Measurements from ENCODE around the gene CEP78. TPM values are rescaled to one million over a fixed set of nuclear protein-coding genes. Genes with fewer than 3 reads are reported as not detected.
A peak's percentile ranks its signal among the peaks of the same experiment; 100 is the strongest.
"Not testable (repeated sequence)": the region's sequence is repeated elsewhere in the genome, so short reads cannot be mapped to it uniquely, and the experiment has no call there.

The CEP78 gene
- 10 to 100 TPM; 42.3 to 43.6 TPM for total RNA-seq

GRCh38 chr9:78235762-78236550 lies at the start of gene CEP78:
TSS of gene CEP78 (plus strand) at chr9:78236075. CDS start at chr9:78236351, 276 bp downstream.
- peak; percentile 98 for ATAC-seq (replicated peaks in 1 of 2)
- H3K4me1 Mint-ChIP-seq (ENCODE audit: low read depth): peaks cover 33% of the 10 kb centered on the region
- peak within 1 kb of the TSS; percentile 89 for H3K27ac Mint-ChIP-seq
- no peaks in the 10 kb centered on the region for H3K9me3 Mint-ChIP-seq
- peaks cover 6 to 10% of the 10 kb centered on the region in 2 donors for H3K36me3 Mint-ChIP-seq (ENCODE audit: insufficient read depth in 2 of 2)
- no peaks in the 10 kb centered on the region for H3K27me3 Mint-ChIP-seq (ENCODE audit: low read depth)
- peak within 1 kb of the TSS in 1 of 2 donors; percentile 91 for H3K4me3 Mint-ChIP-seq
- peak; percentile 91 to 93 for DNase-seq

GRCh38 chr9:78187763-78188484 lies 48.0 kb upstream of the CEP78 start:
- no peaks in the 10 kb centered on the region for H3K4me1 Mint-ChIP-seq (ENCODE audit: low read depth)

GRCh38 chr9:78188594-78188993 lies 47.3 kb upstream of the CEP78 start:
- H3K9me3 Mint-ChIP-seq: peaks cover 0 to 2% of the 10 kb centered on the region in 2 donors
- no peak overlapping the region for H3K27ac Mint-ChIP-seq
- H3K36me3 Mint-ChIP-seq (ENCODE audit: insufficient read depth in 2 of 2): peaks cover 0 to under 1% of the 10 kb centered on the region in 2 donors
- no peaks in the 10 kb centered on the region for H3K27me3 Mint-ChIP-seq (ENCODE audit: low read depth)
- H3K4me1 Mint-ChIP-seq (ENCODE audit: low read depth): no peaks in the 10 kb centered on the region
- ATAC-seq (replicated peaks in 1 of 2) (no peak), DNase-seq (no peak)
- H3K4me3 Mint-ChIP-seq: no peak overlapping the region

More at GRCh38 chr9:78187763-78188484, 48.0 kb upstream of the CEP78 start:
- H3K27me3 Mint-ChIP-seq (ENCODE audit: low read depth): no peaks in the 10 kb centered on the region
- no peaks in the 10 kb centered on the region for H3K36me3 Mint-ChIP-seq (ENCODE audit: insufficient read depth in 2 of 2)
- DNase-seq (no peak), ATAC-seq (replicated peaks in 1 of 2) (no peak)
- no peak overlapping the region for H3K4me3 Mint-ChIP-seq
- H3K27ac Mint-ChIP-seq: no peak overlapping the region
- peaks cover 0 to 2% of the 10 kb centered on the region in 2 donors for H3K9me3 Mint-ChIP-seq

GRCh38 chr9:78189001-78189400 lies 46.9 kb upstream of the CEP78 start:
- Mint-ChIP-seq H3K27me3 (ENCODE audit: low read depth) (no peaks in the 10 kb centered on the region), H3K27ac (no peak overlapping the region), H3K4me1 (ENCODE audit: low read depth) (no peaks in the 10 kb centered on the region), H3K4me3 (no peak overlapping the region), H3K9me3 (peaks cover 0 to 2% of the 10 kb centered on the region in 2 donors), H3K36me3 (ENCODE audit: insufficient read depth in 2 of 2) (peaks cover 0 to 4% of the 10 kb centered on the region in 2 donors)
- DNase-seq (no peak), ATAC-seq (replicated peaks in 1 of 2) (no peak)

- DNase-seq (no peak), ATAC-seq (replicated peaks in 1 of 2) (no peak)
- H3K27me3 Mint-ChIP-seq (ENCODE audit: low read depth): no peaks in the 10 kb centered on the region
- H3K36me3 Mint-ChIP-seq (ENCODE audit: insufficient read depth in 2 of 2): peaks cover 0 to 4% of the 10 kb centered on the region in 2 donors
- H3K27ac Mint-ChIP-seq: no peak overlapping the region
- H3K4me3 Mint-ChIP-seq: no peak overlapping the region
- H3K4me1 Mint-ChIP-seq (ENCODE audit: low read depth): no peaks in the 10 kb centered on the region
- peaks cover 0 to 4% of the 10 kb centered on the region in 2 donors for H3K9me3 Mint-ChIP-seq
Observed at GRCh38 chr9:78189461-78189860, 46.4 kb upstream of the CEP78 start.

GRCh38 chr9:78191931-78192330 lies 43.9 kb upstream of the CEP78 start:
- no peak for DNase-seq
- H3K36me3 Mint-ChIP-seq (ENCODE audit: insufficient read depth in 2 of 2): peaks cover 0 to 4% of the 10 kb centered on the region in 2 donors

GRCh38 chr9:78196258-78196657 lies 39.6 kb upstream of the CEP78 start:
- no peaks in the 10 kb centered on the region for H3K27me3 Mint-ChIP-seq (ENCODE audit: low read depth)
- H3K9me3 Mint-ChIP-seq: peaks cover 4% of the 10 kb centered on the region in 2 donors
- ATAC-seq (replicated peaks in 1 of 2) (no peak), DNase-seq (no peak)
- H3K4me3 Mint-ChIP-seq: no peak overlapping the region
- H3K27ac Mint-ChIP-seq: no peak overlapping the region
- peaks cover 0 to 4% of the 10 kb centered on the region in 2 donors for H3K36me3 Mint-ChIP-seq (ENCODE audit: insufficient read depth in 2 of 2)
- peaks cover 12% of the 10 kb centered on the region for H3K4me1 Mint-ChIP-seq (ENCODE audit: low read depth)

More at GRCh38 chr9:78191931-78192330, 43.9 kb upstream of the CEP78 start:
- Mint-ChIP-seq H3K9me3 (peaks cover 0 to 4% of the 10 kb centered on the region in 2 donors), H3K4me3 (no peak overlapping the region), H3K27me3 (ENCODE audit: low read depth) (no peaks in the 10 kb centered on the region), H3K27ac (no peak overlapping the region), H3K4me1 (ENCODE audit: low read depth) (no peaks in the 10 kb centered on the region)
- no peak for ATAC-seq (replicated peaks in 1 of 2)

GRCh38 chr9:78201158-78201777 lies 34.6 kb upstream of the CEP78 start:
- H3K27me3 Mint-ChIP-seq (ENCODE audit: low read depth): not testable (repeated sequence)
- Mint-ChIP-seq H3K9me3 (peaks cover 13 to 20% of the 10 kb centered on the region in 2 donors), H3K4me3 (peak overlapping the region; percentile 56 to 58), H3K36me3 (ENCODE audit: insufficient read depth in 2 of 2) (peaks cover 16 to 27% of the 10 kb centered on the region in 2 donors), H3K4me1 (ENCODE audit: low read depth) (peaks cover 21% of the 10 kb centered on the region), H3K27ac (peak overlapping the region; percentile 13)
- ATAC-seq (replicated peaks in 1 of 2) (peak; percentile 81 to 89), DNase-seq (peak; percentile 64 to 68)

GRCh38 chr9:78207319-78207718 lies 28.6 kb upstream of the CEP78 start:
- peaks cover 9 to 21% of the 10 kb centered on the region in 2 donors for H3K9me3 Mint-ChIP-seq
- DNase-seq (no peak), ATAC-seq (replicated peaks in 1 of 2) (no peak)
- H3K27ac Mint-ChIP-seq: no peak overlapping the region
- peaks cover 22% of the 10 kb centered on the region for H3K4me1 Mint-ChIP-seq (ENCODE audit: low read depth)
- H3K27me3 Mint-ChIP-seq (ENCODE audit: low read depth): no peaks in the 10 kb centered on the region
- no peak overlapping the region for H3K4me3 Mint-ChIP-seq
- peaks cover 13 to 19% of the 10 kb centered on the region in 2 donors for H3K36me3 Mint-ChIP-seq (ENCODE audit: insufficient read depth in 2 of 2)

- DNase-seq: no peak
- H3K27ac Mint-ChIP-seq: no peak overlapping the region
- no peak overlapping the region for H3K4me3 Mint-ChIP-seq
- ATAC-seq (replicated peaks in 1 of 2): no peak
- no peaks in the 10 kb centered on the region for H3K27me3 Mint-ChIP-seq (ENCODE audit: low read depth)
- H3K9me3 Mint-ChIP-seq: peaks cover 9 to 21% of the 10 kb centered on the region in 2 donors
- H3K36me3 Mint-ChIP-seq (ENCODE audit: insufficient read depth in 2 of 2): peaks cover 11 to 15% of the 10 kb centered on the region in 2 donors
- H3K4me1 Mint-ChIP-seq (ENCODE audit: low read depth): peaks cover 27% of the 10 kb centered on the region
Observed at GRCh38 chr9:78207901-78208300, 28.0 kb upstream of the CEP78 start.

- DNase-seq: no peak
- Mint-ChIP-seq H3K4me3 (no peak overlapping the region), H3K4me1 (ENCODE audit: low read depth) (peaks cover 39% of the 10 kb centered on the region), H3K27me3 (ENCODE audit: low read depth) (no peaks in the 10 kb centered on the region), H3K9me3 (peaks cover 2 to 15% of the 10 kb centered on the region in 2 donors), H3K27ac (no peak overlapping the region), H3K36me3 (ENCODE audit: insufficient read depth in 2 of 2) (peaks cover 3 to 4% of the 10 kb centered on the region in 2 donors)
- no peak for ATAC-seq (replicated peaks in 1 of 2)
Observed at GRCh38 chr9:78209127-78209526, 26.7 kb upstream of the CEP78 start.

GRCh38 chr9:78210841-78211301 lies 25.0 kb upstream of the CEP78 start:
- Mint-ChIP-seq H3K27me3 (ENCODE audit: low read depth) (no peaks in the 10 kb centered on the region), H3K4me1 (ENCODE audit: low read depth) (peaks cover 39% of the 10 kb centered on the region), H3K27ac (peak overlapping the region; percentile 7), H3K9me3 (peaks cover 0 to 7% of the 10 kb centered on the region in 2 donors), H3K36me3 (ENCODE audit: insufficient read depth in 2 of 2) (no peaks in the 10 kb centered on the region), H3K4me3 (peak overlapping the region; percentile 11 to 17)
- ATAC-seq (replicated peaks in 1 of 2) (peak; percentile 28 to 32), DNase-seq (no peak)

- H3K4me1 Mint-ChIP-seq (ENCODE audit: low read depth): peaks cover 39% of the 10 kb centered on the region
- no peaks in the 10 kb centered on the region for H3K36me3 Mint-ChIP-seq (ENCODE audit: insufficient read depth in 2 of 2)
- H3K27ac Mint-ChIP-seq: peak overlapping the region; percentile 58
- no peaks in the 10 kb centered on the region for H3K9me3 Mint-ChIP-seq
- no peaks in the 10 kb centered on the region for H3K27me3 Mint-ChIP-seq (ENCODE audit: low read depth)
- ATAC-seq (replicated peaks in 1 of 2): peak; percentile 31 to 60
- DNase-seq: no peak
- H3K4me3 Mint-ChIP-seq: peak overlapping the region in 1 of 2 donors; percentile 19
Observed at GRCh38 chr9:78212868-78213267, 23.0 kb upstream of the CEP78 start.
